WTC11 (cell line): Measurements from ENCODE around the gene ROBO1.

Source experiments
- CREB1 ChIP-seq: sonication (generic); formaldehyde crosslinking; IDR thresholded peaks from 2 replicates; pipeline ENCODE4 v1.8.0; 2023; ENCODE audit warnings: mild to moderate bottlenecking, missing genetic modification reagents
- IRF2 ChIP-seq: sonication (generic); formaldehyde crosslinking; IDR thresholded peaks from 2 replicates; pipeline ENCODE4 v1.8.0; 2022; ENCODE audit warnings: low read depth, missing genetic modification reagents, borderline replicate concordance
- TF ChIP-seq, protein P1 (sequence below): sonication (generic); formaldehyde crosslinking; conservative IDR thresholded peaks from 2 replicates; pipeline ENCODE4 v1.8.1; 2022; ENCODE audit warnings: mild to moderate bottlenecking, missing genetic modification reagents
- TF ChIP-seq, protein P2 (sequence below): fragments of 200-600 bp; IDR thresholded peaks from 2 replicates; pipeline ENCODE4 v1.8.0; 2022; ENCODE audit warnings: antibody characterized with exemption
- TF ChIP-seq, protein P3 (sequence below): sonication (generic); formaldehyde crosslinking; IDR thresholded peaks from 2 replicates; pipeline ENCODE4 v1.8.1; 2023; ENCODE audit warnings: mild to moderate bottlenecking, moderate library complexity, missing genetic modification reagents
- TF ChIP-seq, protein P4 (sequence below): fragments of 250-450 bp; sonication (Bioruptor Pico); IDR thresholded peaks from 2 replicates; pipeline ENCODE4 v1.9.0; 2021; ENCODE audit warnings: mild to moderate bottlenecking
- TF ChIP-seq, protein P5 (sequence below): sonication (generic); formaldehyde crosslinking; IDR thresholded peaks from 2 replicates; pipeline ENCODE4 v1.8.0; 2022; ENCODE audit warnings: mild to moderate bottlenecking, missing genetic modification reagents

DNA sequence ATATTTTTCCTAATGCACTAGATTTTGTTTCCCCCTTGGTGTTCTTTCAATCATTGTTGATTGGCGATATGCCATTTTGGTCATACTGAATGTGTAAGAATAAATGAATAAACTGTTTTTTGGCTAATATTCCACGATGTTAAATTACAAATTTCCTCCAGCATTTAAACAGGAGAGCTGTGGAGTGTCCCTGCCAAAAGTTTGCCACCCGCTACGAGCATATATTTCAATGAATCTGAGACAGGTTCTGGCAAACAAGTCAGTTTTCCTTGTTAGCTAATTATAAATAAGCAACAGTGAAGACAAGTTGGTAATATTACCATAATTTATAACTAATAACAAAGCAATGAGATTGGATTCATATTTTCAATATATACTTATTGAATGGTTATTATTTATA, 777.6 kb downstream of the ROBO1 start:
- TF ChIP-seq, protein P1, sequence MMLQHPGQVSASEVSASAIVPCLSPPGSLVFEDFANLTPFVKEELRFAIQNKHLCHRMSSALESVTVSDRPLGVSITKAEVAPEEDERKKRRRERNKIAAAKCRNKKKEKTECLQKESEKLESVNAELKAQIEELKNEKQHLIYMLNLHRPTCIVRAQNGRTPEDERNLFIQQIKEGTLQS (CRISPR knock-in tag) = no peak
- TF ChIP-seq, protein P2, sequence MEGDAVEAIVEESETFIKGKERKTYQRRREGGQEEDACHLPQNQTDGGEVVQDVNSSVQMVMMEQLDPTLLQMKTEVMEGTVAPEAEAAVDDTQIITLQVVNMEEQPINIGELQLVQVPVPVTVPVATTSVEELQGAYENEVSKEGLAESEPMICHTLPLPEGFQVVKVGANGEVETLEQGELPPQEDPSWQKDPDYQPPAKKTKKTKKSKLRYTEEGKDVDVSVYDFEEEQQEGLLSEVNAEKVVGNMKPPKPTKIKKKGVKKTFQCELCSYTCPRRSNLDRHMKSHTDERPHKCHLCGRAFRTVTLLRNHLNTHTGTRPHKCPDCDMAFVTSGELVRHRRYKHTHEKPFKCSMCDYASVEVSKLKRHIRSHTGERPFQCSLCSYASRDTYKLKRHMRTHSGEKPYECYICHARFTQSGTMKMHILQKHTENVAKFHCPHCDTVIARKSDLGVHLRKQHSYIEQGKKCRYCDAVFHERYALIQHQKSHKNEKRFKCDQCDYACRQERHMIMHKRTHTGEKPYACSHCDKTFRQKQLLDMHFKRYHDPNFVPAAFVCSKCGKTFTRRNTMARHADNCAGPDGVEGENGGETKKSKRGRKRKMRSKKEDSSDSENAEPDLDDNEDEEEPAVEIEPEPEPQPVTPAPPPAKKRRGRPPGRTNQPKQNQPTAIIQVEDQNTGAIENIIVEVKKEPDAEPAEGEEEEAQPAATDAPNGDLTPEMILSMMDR = no peak
- no peak for TF ChIP-seq CREB1
- TF ChIP-seq, protein P3, sequence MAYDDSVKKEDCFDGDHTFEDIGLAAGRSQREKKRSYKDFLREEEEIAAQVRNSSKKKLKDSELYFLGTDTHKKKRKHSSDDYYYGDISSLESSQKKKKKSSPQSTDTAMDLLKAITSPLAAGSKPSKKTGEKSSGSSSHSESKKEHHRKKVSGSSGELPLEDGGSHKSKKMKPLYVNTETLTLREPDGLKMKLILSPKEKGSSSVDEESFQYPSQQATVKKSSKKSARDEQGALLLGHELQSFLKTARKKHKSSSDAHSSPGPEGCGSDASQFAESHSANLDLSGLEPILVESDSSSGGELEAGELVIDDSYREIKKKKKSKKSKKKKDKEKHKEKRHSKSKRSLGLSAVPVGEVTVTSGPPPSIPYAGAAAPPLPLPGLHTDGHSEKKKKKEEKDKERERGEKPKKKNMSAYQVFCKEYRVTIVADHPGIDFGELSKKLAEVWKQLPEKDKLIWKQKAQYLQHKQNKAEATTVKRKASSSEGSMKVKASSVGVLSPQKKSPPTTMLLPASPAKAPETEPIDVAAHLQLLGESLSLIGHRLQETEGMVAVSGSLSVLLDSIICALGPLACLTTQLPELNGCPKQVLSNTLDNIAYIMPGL = no peak
- TF ChIP-seq, protein P4, sequence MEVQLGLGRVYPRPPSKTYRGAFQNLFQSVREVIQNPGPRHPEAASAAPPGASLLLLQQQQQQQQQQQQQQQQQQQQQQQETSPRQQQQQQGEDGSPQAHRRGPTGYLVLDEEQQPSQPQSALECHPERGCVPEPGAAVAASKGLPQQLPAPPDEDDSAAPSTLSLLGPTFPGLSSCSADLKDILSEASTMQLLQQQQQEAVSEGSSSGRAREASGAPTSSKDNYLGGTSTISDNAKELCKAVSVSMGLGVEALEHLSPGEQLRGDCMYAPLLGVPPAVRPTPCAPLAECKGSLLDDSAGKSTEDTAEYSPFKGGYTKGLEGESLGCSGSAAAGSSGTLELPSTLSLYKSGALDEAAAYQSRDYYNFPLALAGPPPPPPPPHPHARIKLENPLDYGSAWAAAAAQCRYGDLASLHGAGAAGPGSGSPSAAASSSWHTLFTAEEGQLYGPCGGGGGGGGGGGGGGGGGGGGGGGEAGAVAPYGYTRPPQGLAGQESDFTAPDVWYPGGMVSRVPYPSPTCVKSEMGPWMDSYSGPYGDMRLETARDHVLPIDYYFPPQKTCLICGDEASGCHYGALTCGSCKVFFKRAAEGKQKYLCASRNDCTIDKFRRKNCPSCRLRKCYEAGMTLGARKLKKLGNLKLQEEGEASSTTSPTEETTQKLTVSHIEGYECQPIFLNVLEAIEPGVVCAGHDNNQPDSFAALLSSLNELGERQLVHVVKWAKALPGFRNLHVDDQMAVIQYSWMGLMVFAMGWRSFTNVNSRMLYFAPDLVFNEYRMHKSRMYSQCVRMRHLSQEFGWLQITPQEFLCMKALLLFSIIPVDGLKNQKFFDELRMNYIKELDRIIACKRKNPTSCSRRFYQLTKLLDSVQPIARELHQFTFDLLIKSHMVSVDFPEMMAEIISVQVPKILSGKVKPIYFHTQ = no peak
- TF ChIP-seq IRF2 (CRISPR knock-in tag) = no peak
- TF ChIP-seq, protein P5, sequence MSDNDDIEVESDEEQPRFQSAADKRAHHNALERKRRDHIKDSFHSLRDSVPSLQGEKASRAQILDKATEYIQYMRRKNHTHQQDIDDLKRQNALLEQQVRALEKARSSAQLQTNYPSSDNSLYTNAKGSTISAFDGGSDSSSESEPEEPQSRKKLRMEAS = no peak
